IPS-NIHi7 (cell line): ENCODE measurements around the gene RBM22.
A peak's percentile ranks its signal among the peaks of the same experiment; 100 is the strongest.

Source experiments
- DNase-seq: peaks from one replicate; pipeline ENCODE4 v3.0.0; 2012; ENCODE audit warnings: mixed read lengths; ENCODE audit errors: extremely low spot score

RBM22 gene

DNA sequence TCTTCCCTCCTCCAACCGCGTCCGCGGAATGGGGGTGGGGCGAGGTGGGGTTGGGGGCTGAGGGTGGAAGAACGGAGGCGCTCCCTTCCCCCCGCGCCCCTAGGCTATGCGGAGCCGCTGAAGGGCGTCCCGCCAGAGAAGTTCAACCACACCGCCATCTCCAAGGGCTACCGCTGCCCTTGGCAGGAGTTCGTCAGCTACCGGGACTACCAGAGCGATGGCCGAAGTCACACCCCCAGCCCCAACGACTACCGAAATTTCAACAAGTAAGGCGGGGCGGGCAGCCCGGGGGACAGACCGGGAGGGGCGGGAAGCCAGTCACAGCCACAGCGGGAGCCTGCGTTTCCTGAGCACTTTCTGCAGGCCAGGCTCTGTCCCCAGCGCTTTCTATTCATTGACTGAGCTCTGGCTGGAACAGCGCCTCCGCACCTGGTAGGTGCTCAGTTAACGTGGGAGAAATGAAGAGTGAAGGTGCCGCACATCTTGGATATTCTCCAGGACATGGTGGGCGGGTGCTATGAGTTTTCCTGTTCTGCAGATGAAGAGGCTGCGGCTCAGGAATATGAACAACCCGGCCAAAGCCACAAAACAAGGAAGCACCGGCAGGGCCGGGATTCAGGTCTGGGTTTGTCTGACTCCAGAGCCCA, 28.5 kb downstream of the RBM22 start:
- DNase-seq = peak; percentile 80

GRCh38 chr5:150671509-150672236, 29.2 kb downstream of the RBM22 start:
- peak; percentile 70 for DNase-seq

DNA sequence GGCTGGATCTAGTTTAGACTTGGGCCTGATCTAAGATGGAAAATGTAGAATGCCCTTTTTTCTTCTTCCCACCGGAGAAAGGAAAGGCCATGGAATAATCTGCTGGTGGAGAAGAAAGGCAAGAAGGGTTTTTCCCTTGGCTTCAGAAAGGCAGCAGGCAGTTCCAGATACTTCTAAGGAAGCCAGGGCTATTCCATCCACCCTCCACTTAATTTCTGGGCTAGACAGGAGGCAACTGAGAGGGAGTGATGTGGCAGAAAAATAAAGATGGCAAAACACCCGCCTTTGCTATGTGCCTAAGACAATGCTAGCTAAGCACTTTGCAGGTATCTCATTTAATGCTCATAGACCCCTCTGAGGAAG, 29.9 kb downstream of the RBM22 start:
- DNase-seq = no peak

- no peak for DNase-seq
Measured at GRCh38 chr5:150670275-150670947, 30.5 kb downstream of the RBM22 start.

DNA sequence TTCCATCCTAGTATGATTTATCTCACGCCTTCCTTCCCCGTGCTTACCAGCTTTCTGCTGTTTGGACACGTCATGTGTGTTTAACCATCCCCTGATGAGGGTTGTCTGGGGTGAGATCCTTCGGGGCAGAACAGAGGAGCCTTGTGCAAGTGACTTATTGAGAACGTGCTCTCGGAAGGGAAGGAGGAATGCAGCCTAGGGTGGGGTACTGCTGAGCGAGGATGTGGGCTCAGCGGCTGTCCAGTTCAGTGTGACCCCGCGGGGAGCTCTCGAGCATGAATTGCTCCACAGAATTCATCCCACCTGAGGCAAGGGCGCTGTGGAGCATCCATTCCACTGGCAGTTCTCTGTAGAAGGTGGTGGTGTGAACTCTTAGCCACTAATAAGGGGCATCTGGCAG, 35.8 kb downstream of the RBM22 start:
- no peak for DNase-seq

DNA sequence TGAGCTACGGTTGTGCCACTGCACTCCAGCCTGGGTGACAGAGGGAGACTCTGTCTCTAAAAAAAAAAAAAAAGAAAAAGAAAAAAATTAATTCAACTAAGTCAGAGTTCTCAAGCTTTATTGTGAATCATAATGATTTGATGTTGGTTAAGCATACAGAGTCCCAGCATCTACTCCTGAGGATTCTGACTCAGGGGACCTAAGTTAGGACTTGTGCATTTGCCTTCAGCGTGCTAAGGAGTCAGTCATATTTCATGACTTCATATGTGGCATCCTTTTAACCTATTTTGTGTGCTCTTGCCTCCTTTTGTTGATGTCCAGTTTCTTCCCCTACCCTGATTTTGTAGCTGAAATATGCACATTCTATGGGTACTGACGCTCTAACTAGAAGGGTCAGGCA, 36.9 kb downstream of the RBM22 start:
- DNase-seq = no peak

DNA sequence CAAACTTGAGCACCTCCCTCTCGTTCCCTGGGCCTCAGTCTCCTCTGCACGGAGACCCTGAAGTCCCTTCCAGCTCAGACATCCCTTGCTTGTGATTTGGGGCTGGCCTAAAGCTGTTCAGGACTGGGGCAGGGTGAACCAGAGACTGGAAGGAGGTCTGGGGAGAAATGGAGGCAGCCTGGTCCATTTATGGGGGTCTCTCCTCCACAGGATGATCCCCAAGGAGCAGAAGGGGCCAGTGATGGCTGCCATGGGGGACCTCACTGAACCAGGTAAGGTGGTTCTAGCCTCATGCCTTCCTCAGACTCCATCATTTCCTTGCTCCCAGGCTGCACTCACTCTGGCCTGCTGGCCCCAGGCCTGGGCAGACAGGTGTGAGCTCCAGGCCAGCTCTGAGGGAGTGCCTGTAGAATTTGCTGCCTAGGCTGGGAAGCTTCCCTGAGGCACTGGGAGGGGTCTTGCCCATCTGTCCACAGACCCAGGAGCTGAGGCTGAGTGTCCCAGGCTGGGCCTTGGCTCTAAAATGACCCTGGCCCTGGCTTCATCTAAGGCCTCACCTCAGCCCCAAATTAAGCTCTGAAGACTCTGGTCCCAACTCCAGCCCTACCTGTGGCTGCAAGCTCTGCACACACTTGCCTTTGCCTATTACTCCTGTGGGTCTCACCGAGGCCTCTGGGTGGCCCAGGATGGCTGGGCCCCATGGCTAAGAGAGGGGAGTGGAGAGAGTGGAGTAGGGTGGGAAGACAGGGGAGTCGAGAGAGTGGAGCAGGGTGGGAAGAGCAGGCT, 37.9 kb downstream of the RBM22 start:
- DNase-seq = no peak

DNA sequence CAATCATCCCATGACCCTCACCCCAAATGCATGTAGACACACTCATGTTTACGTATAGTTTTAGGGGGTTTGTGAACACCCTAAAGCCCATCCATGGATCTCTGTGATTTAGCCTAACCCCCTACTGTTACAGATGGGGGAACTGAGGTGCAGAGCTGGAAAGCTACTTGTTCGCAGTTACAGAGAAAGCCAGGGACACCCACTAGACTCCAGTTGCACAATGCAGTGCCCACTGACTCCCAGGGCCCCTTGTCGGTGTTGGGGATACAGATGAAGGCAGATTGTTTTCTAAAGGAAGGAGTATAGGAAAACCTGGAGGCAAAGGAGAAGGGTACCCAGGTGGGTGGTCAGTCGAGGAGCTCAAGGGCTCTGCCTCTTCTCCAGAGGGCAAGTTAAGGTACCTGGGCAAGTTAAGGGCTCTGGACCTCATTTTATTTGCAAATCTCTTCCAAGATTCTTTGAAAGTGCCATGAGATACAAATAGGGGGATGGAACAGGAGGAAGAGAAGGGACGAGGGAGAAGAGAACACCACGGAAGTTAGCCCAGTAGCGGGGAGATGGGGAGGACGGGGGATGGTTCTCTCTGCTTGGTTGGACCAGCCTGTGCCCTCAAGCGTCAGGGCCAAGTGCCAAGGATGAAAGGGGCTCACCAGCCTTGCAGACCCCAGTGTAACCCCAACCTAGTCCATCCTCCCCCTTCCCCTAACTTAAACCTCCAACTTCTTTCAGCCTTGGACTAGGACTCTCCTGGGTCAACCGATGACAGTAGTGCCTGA, 38.9 kb downstream of the RBM22 start:
- no peak for DNase-seq

DNA sequence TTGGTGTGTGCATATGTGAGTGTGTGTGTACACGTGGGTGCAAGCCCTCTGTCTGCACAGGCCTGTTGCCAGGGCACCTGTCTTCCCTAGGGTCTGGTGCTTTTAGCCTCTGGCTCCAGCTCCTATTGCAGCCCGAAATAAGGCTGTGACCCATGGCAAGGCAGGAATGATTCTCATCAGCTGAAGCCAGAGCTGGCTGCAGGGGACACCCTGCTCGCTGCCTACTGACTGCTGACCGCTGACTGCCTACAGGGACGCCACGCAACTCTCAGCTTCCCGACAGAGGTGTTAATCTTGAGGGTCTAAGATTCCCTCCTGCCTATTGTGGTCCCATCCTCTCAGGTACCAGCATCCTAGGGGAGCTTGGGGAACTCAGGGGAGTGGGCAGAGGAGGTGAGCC, 39.8 kb downstream of the RBM22 start, which contains the start of gene MYOZ3:
MYOZ3 (plus strand) TSS at position 166 of the 400 bp plus-strand sequence. CDS start 1,691 bp downstream, outside the sequence.
- DNase-seq = no peak

GRCh38 chr5:150660108-150660831, 40.6 kb downstream of the RBM22 start:
- DNase-seq = no peak

DNA sequence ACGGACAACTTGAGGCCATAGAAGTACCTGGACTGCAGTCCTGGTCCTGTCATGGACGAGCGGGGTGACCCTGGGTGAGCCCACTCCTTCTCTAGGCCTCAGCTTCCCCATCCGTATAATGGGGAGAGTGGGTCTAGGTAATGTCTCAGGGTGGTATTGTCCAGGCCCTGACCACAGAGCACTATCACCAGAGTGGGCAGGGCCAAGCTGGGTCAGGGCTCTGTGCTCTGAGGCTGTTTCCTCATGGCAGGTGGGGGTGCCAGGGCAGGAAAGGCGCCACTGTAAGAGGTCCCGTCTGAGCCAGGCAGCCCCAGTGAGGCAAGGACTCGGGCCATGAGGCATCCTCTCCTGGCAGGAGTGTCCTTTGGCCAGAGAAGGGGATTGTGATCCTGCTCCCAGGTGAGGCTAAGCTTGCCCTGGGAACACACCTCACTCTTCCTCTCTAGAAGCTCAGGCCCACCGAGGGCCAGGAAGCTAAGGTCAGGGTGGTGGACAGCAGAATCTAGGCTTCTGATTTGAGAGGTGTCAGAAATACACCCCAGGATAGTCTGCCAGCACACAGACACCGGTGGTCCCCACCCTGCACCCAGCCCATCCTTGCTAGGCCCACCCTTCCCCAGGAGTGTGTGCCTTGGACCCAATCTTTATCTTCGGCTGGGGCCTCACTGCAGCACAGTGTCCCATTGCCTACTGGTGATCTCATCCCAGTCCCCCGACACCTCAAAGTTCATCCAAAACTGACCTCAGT, 41.3 kb downstream of the RBM22 start:
- DNase-seq = no peak

DNA sequence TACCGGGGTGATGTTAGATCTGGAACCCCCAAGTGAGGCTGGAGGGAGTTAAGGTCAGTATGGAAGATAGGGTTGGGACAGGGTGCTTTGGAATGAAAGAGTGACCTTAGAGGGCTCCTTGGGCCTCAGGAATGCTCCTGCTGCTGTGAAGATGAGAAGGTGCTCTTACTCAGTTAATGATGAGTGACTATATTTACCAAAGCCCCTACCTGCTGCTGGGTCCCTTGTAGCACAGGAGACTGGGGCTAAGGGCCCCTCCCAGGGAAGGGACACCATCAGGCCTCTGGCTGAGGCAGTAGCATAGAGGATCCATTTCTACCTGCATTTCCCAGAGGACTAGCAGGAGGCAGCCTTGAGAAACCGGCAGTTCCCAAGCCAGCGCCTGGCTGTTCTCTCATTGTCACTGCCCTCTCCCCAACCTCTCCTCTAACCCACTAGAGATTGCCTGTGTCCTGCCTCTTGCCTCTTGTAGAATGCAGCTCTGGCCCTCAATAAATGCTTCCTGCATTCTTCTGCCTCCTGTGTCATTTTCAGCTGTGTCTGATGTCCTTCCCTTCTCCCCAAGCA, 42.1 kb downstream of the RBM22 start:
- DNase-seq = no peak

- no peak for DNase-seq
Measured at GRCh38 chr5:150658121-150658520, 42.7 kb downstream of the RBM22 start.

DNA sequence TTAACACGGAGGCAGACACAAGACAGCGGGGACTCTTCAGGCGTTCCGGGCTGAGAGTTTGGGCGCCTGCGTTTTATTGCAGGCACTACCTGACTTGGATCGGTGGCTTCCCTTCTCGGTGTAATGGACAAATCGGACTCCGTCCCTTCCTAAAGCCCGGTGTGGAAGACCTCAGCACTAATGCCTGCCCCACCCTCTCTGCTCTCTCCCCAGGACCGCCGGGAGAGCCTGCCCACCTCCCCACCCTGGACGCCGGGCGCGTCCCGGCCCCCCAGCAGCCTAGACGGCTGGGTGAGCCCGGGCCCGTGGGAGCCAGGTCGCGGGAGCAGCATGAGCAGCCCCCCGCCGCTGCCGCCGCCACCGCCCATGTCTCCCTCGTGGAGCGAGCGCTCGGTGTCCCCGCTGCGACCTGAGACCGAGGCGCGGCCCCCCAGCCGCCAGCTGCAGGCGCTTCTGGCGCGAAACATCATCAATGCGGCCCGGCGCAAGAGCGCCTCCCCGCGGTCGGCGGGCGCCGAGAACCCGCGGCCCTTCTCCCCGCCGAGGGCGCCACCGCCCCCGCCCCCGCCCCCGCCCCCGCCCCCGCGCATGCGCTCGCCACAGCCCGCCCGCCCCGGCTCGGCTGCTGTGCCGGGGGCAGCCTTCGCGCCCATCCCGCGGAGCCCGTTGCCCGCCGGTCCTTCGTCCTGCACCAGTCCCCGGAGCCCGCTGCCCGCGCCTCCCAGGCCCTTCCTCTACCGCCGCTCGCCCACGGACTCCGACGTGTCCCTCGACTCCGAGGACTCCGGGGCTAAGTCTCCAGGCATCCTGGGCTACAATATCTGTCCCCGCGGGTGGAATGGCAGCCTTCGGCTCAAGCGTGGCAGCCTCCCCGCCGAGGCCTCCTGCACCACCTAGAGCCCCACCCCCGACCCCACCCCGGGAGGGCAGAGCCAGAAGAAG, 44.4 kb downstream of the RBM22 start:
- peak; percentile 95 for DNase-seq

DNA sequence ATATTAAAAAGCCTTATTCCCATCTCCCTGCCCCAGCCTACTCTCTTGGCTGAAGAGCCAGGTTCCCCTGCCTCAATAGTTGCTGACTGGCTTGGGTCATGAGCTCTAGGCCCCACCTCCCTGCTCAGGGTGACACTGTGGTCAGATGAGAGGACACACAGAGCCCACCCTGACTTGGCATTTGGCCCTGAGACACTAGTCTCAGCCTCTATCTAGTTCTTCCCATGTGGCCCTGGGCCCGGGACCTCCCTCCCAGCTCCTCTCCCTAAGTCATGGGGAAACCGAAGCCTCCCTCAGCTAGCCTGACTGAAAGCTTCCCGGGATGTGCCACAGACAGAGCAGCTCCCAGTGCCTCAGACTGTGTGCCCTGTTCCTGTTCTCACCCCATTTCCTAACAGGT, 45.6 kb downstream of the RBM22 start:
- DNase-seq = no peak

- no peak for DNase-seq
Measured at GRCh38 chr5:150653762-150654556, 46.9 kb downstream of the RBM22 start.

- DNase-seq = no peak
Measured at GRCh38 chr5:150653145-150653761, 47.6 kb downstream of the RBM22 start.
